GM12873 (cell line): ENCODE measurements around the gene FAM241A.

Source experiments
- CTCF ChIP-seq: IDR thresholded peaks from 2 replicates; pipeline ENCODE4 v1.5.1; 2012; ENCODE audit warnings: low read depth, mild to moderate bottlenecking, moderate library complexity, low read length, control low read depth; ENCODE audit not compliant: insufficient read depth; ENCODE audit errors: missing control alignments

The FAM241A gene

GRCh38 chr4:112145326-112145789 lies at the start of gene FAM241A:
FAM241A (plus strand) TSS chr4:112145454; CDS start chr4:112145581, 127 bp downstream.
- no peak for TF ChIP-seq CTCF

- TF ChIP-seq CTCF = no peak
Measured at GRCh38 chr4:112098841-112099530, 46.3 kb upstream of the FAM241A start.

- TF ChIP-seq CTCF = peak; percentile 48
Measured at GRCh38 chr4:112099701-112100297, 45.5 kb upstream of the FAM241A start.

- no peak for TF ChIP-seq CTCF
Measured at GRCh38 chr4:112102875-112103370, 42.3 kb upstream of the FAM241A start.

GRCh38 chr4:112105201-112105969 lies 39.9 kb upstream of the FAM241A start:
- TF ChIP-seq CTCF = no peak

- TF ChIP-seq CTCF = no peak
Measured at GRCh38 chr4:112109360-112110058, 35.7 kb upstream of the FAM241A start.
